Activated CD8-positive, alpha-beta T cell treated with anti-CD3 and anti-CD28 coated beads, Interleukin-2, amount 10 ng/mL, durations not matched to agents 7 days and 5 days (primary cell): ENCODE measurements around the gene ONECUT1. TPM values are rescaled to one million over a fixed set of nuclear protein-coding genes. Genes with fewer than 3 reads are reported as not detected.

Experiments
- ATAC-seq: fragments of 150-1000 bp; cut with Tn5 transposase; one replicate; pipeline ENCODE4 v1.10.0; 2021; ENCODE audit warnings: moderate library complexity
- CTCF ChIA-PET: fragments of 350-600 bp; sonication (Branson Sonifier 250); formaldehyde crosslinking; loops from one replicate; lab custom pipeline; 2021; ENCODE audit warnings: antibody characterized with exemption; lab: Charles Lee
- POLR2A ChIA-PET: fragments of 350-600 bp; sonication (Branson Sonifier 250); formaldehyde crosslinking; loops from one replicate; lab custom pipeline; 2021; ENCODE audit warnings: antibody characterized with exemption; lab: Charles Lee
- DNase-seq: peaks from one replicate; pipeline ENCODE4 v3.0.0-alpha.2; 2020
- H3K27ac Mint-ChIP-seq: one replicate; pipeline ENCODE4 v1.8.0; 2021; ENCODE audit warnings: mild to moderate bottlenecking, mixed read lengths
- H3K27me3 Mint-ChIP-seq: one replicate; pipeline ENCODE4 v1.8.0; 2021; ENCODE audit warnings: low read depth, mixed read lengths
- H3K36me3 Mint-ChIP-seq: one replicate; pipeline ENCODE4 v1.8.0; 2021; ENCODE audit warnings: low read depth, mixed read lengths
- H3K4me1 Mint-ChIP-seq: one replicate; pipeline ENCODE4 v1.8.0; 2021; ENCODE audit warnings: low read depth, mixed read lengths
- H3K4me3 Mint-ChIP-seq: one replicate; pipeline ENCODE4 v1.8.0; 2021; ENCODE audit warnings: mild to moderate bottlenecking, mixed read lengths
- H3K9me3 Mint-ChIP-seq: one replicate; pipeline ENCODE4 v1.8.0; 2022; ENCODE audit warnings: mixed read lengths; ENCODE audit not compliant: insufficient read depth
- total RNA-seq, 2 experiments: library from RNA; stranded (reverse); gene quantifications; one replicate each; pipeline ENCODE4 v1.2.3, GENCODE V29; 2021

The ONECUT1 gene
- total RNA-seq, 2 experiments from 2014 or later: not detected

GRCh38 chr15:52762621-52763020 lies 27.5 kb downstream of the ONECUT1 start:
- DNase-seq (no peak), ATAC-seq (no peak)
- H3K36me3 Mint-ChIP-seq: no peaks in the 10 kb centered on the region
- no peak overlapping the region for H3K4me3 Mint-ChIP-seq
- POLR2A ChIA-PET: no interaction called here
- peaks cover 25% of the 10 kb centered on the region for H3K27me3 Mint-ChIP-seq
- no peaks in the 10 kb centered on the region for H3K4me1 Mint-ChIP-seq
- H3K9me3 Mint-ChIP-seq: no peaks in the 10 kb centered on the region
- no peak overlapping the region for H3K27ac Mint-ChIP-seq
- CTCF ChIA-PET: no interaction called here

- Mint-ChIP-seq H3K4me1 (no peaks in the 10 kb centered on the region), H3K36me3 (no peaks in the 10 kb centered on the region), H3K27me3 (peaks cover 35% of the 10 kb centered on the region), H3K9me3 (no peaks in the 10 kb centered on the region), H3K4me3 (no peak overlapping the region), H3K27ac (no peak overlapping the region)
- CTCF ChIA-PET: no interaction called here
- ATAC-seq (no peak), DNase-seq (no peak)
- POLR2A ChIA-PET: no interaction called here
These were observed 29.6 kb downstream of the ONECUT1 start for GRCh38 chr15:52760562-52760961.

GRCh38 chr15:52759969-52760368 lies 30.2 kb downstream of the ONECUT1 start:
- ATAC-seq: no peak
- ChIA-PET CTCF (no interaction called here), POLR2A (no interaction called here)
- Mint-ChIP-seq H3K4me3 (no peak overlapping the region), H3K27ac (no peak overlapping the region), H3K27me3 (peaks cover 41% of the 10 kb centered on the region), H3K9me3 (no peaks in the 10 kb centered on the region), H3K36me3 (no peaks in the 10 kb centered on the region), H3K4me1 (no peaks in the 10 kb centered on the region)
- no peak for DNase-seq

- peaks cover 51% of the 10 kb centered on the region for H3K27me3 Mint-ChIP-seq
These were observed 32.6 kb downstream of the ONECUT1 start for GRCh38 chr15:52757496-52757895.

GRCh38 chr15:52751522-52751921 lies 38.6 kb downstream of the ONECUT1 start:
- POLR2A ChIA-PET: no interaction called here
- Mint-ChIP-seq H3K4me3 (no peak overlapping the region), H3K27me3 (peaks cover 48% of the 10 kb centered on the region), H3K27ac (no peak overlapping the region), H3K4me1 (no peaks in the 10 kb centered on the region), H3K9me3 (no peaks in the 10 kb centered on the region), H3K36me3 (no peaks in the 10 kb centered on the region)
- DNase-seq (no peak), ATAC-seq (no peak)
- CTCF ChIA-PET: interaction anchor here (0.6 kb wide), 1 partner anchor 16 kb away, joined by 4 read pairs; no protein-coding TSS in a partner anchor

More at GRCh38 chr15:52757496-52757895, 32.6 kb downstream of the ONECUT1 start:
- POLR2A ChIA-PET: no interaction called here
- DNase-seq (no peak), ATAC-seq (no peak)
- Mint-ChIP-seq H3K36me3 (no peaks in the 10 kb centered on the region), H3K27ac (no peak overlapping the region), H3K4me1 (no peaks in the 10 kb centered on the region), H3K9me3 (no peaks in the 10 kb centered on the region), H3K4me3 (no peak overlapping the region)
- CTCF ChIA-PET: interaction anchor here (1.0 kb wide), 1 partner anchor 426 kb away, joined by 3 read pairs; no protein-coding TSS in a partner anchor

GRCh38 chr15:52749258-52749657 lies 40.9 kb downstream of the ONECUT1 start:
- CTCF ChIA-PET: no interaction called here
- DNase-seq (no peak), ATAC-seq (no peak)
- no peaks in the 10 kb centered on the region for H3K36me3 Mint-ChIP-seq
- POLR2A ChIA-PET: interaction anchor here (0.6 kb wide), 1 partner anchor 569 kb away, joined by 3 read pairs; no protein-coding TSS in a partner anchor
- no peaks in the 10 kb centered on the region for H3K9me3 Mint-ChIP-seq
- H3K27ac Mint-ChIP-seq: no peak overlapping the region
- H3K4me3 Mint-ChIP-seq: no peak overlapping the region
- H3K4me1 Mint-ChIP-seq: no peaks in the 10 kb centered on the region
- peaks cover 40% of the 10 kb centered on the region for H3K27me3 Mint-ChIP-seq

DNA sequence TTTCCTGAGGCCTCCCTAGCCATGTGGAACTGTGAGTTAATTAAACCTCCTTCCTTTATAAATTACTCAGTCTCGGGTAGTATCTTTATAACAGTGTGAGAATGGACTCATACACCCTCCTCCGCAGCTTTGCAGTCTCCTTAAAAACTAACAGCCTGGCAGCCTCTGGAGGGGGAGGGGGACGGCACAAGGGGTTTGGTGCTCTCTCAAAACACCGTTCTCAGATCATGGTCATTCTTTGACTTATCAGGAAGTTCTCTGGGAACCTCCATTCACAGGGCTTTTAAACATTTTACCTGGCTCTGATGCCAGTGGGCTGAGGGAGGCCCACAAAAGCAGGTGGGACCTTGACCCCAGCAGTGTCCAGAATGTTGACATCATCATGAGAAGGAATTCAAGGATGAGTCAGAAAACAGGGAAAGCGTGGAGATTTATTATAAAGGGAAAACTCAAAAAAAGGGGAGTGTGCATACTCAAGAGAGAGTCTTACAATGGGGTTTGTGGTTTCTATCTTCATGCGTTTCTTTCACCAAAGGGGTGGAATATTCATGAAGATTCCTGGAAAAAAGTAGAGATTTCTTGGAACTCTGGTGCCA lies 43.9 kb downstream of the ONECUT1 start:
- no peaks in the 10 kb centered on the region for H3K36me3 Mint-ChIP-seq
- H3K9me3 Mint-ChIP-seq: no peaks in the 10 kb centered on the region
- POLR2A ChIA-PET: no interaction called here
- ATAC-seq (no peak), DNase-seq (no peak)
- H3K27me3 Mint-ChIP-seq: peaks cover 22% of the 10 kb centered on the region
- no peak overlapping the region for H3K27ac Mint-ChIP-seq
- H3K4me1 Mint-ChIP-seq: no peaks in the 10 kb centered on the region
- CTCF ChIA-PET: no interaction called here
- H3K4me3 Mint-ChIP-seq: no peak overlapping the region

DNA sequence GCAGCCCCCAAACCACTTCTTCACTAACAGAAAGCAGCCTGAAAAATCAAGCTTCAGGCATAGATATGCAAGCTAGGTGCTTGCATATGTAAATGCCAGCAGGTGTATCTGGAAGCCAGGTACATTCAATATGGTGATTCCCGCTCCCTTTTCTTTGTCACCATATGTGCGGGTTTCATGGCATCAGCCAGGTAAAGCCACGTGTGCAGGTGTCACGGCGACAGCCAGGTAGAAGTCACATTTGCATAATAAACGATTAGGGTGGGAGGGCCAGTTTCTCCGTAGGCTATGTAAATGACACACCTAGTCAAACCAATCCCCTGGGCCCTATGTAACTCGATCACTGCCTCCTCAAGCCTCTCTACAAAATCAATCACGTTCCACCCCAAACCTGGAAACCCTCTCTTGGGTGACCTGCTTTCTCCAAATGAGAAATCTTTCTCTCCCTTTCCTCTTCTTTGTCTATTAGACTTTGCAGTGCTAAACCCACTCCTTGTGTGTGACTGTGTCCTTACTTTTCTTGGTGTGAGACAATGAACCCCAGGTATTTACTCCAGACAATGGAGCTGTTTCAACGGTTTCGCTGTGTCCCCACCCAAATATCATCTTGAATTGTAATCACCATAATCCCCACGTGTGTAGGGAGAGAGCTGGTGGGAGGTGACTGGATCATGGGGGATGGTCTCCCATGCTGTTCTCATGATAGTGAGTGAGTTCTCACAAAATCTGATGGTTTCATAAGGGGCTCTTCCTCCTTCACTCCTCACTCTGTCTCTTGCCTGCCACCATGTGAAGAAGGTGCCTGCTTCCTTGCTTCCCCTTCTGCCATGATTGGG lies 44.6 kb downstream of the ONECUT1 start:
- H3K4me3 Mint-ChIP-seq: no peak overlapping the region
- ChIA-PET POLR2A (no interaction called here), CTCF (no interaction called here)
- H3K27ac Mint-ChIP-seq: no peak overlapping the region
- peaks cover 16% of the 10 kb centered on the region for H3K27me3 Mint-ChIP-seq
- no peaks in the 10 kb centered on the region for H3K36me3 Mint-ChIP-seq
- no peak for DNase-seq
- ATAC-seq: no peak
- no peaks in the 10 kb centered on the region for H3K4me1 Mint-ChIP-seq
- H3K9me3 Mint-ChIP-seq: no peaks in the 10 kb centered on the region

DNA sequence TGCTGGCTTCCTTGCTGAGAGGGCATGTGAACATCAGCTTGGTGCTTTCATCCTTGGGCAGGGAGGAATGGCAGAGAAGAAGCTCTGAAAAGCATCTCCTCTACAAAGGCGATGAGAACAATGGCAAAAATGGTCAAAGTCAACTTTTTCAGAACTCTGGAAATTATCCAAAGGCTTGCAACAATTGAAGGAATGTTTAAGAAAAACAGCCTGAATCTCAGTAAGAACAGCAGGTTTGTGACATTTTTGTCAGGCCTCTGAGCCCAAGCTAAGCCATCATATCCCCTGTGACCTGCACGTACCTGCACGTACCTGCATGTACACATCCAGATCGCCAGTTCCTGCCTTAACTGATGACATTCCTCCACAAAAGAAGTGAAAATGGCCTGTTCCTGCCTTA lies 51.8 kb downstream of the ONECUT1 start:
- ChIA-PET POLR2A (no interaction called here), CTCF (interaction anchor here (1.7 to 1.9 kb wide), 2 partner anchors 407 to 482 kb away, joined by 11 to 15 read pairs; no protein-coding TSS in a partner anchor)
- Mint-ChIP-seq H3K4me1 (peaks cover 18% of the 10 kb centered on the region), H3K9me3 (no peaks in the 10 kb centered on the region), H3K27me3 (peaks cover 14% of the 10 kb centered on the region), H3K36me3 (no peaks in the 10 kb centered on the region), H3K27ac (no peak overlapping the region), H3K4me3 (no peak overlapping the region)
- DNase-seq (no peak), ATAC-seq (no peak)

GRCh38 chr15:52737720-52738119 lies 52.4 kb downstream of the ONECUT1 start:
- ChIA-PET CTCF (interaction anchor here (0.8 to 1.9 kb wide), 3 partner anchors 406 to 482 kb away, joined by 3 to 15 read pairs (median 11); no protein-coding TSS in a partner anchor), POLR2A (interaction anchor here (0.6 kb wide), 1 partner anchor 10 kb away, joined by 3 read pairs; no protein-coding TSS in a partner anchor)
- peaks cover 23% of the 10 kb centered on the region for H3K4me1 Mint-ChIP-seq
- DNase-seq: no peak
- H3K4me3 Mint-ChIP-seq: no peak overlapping the region
- H3K36me3 Mint-ChIP-seq: no peaks in the 10 kb centered on the region
- no peaks in the 10 kb centered on the region for H3K9me3 Mint-ChIP-seq
- H3K27ac Mint-ChIP-seq: no peak overlapping the region
- ATAC-seq: no peak
- H3K27me3 Mint-ChIP-seq: peaks cover 14% of the 10 kb centered on the region

DNA sequence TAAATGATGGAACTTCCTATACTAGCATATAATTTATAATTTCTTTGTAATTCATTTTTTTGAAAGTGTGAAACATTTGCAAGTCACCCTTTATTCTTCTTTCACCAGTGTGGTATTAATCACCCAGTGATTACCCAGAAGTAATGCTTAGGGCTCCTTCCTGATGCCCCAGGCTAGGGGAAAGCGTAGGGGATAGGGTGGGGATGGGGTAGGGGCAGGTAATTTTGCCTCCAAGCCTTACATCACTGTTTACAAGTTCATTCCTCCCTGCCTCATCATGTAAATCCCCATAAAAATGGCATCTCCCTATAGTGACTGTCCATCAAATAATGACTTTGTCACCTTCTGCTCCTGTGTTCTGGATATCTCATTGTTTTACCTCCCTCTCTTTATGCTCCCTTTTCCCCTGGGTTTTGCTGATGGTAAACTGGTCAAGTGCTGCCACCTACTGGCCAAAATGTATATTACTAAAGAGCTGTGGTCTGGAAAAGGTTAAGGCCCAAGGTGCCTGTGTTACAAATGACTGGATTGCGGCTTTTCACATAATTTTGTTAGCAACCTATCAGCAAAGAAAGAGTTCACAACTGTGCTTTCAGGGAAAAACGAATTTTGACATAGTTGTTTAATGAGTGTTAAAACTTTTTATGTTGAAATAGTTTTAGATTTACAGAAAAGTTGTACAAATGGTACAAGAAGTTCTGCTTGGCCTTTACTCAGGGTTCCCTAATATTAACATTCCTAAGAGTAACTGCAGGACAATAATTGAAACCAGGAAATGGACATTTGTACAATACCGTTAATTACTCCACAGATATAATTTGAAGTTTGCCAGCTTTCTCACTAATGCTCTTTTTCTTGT lies 54.7 kb downstream of the ONECUT1 start:
- H3K36me3 Mint-ChIP-seq: no peaks in the 10 kb centered on the region
- DNase-seq (peak; percentile 86), ATAC-seq (peak; percentile 91)
- peaks cover 14% of the 10 kb centered on the region for H3K27me3 Mint-ChIP-seq
- ChIA-PET POLR2A (interaction anchor here (0.8 kb wide), 1 partner anchor 12 kb away, joined by 3 read pairs; no protein-coding TSS in a partner anchor), CTCF (interaction anchor here (0.6 to 4.1 kb wide), 32 partner anchors 12 to 557 kb away, joined by 3 to 106 read pairs (median 4); no protein-coding TSS in a partner anchor)
- H3K27ac Mint-ChIP-seq: no peak overlapping the region
- peaks cover 26% of the 10 kb centered on the region for H3K4me1 Mint-ChIP-seq
- no peak overlapping the region for H3K4me3 Mint-ChIP-seq
- no peaks in the 10 kb centered on the region for H3K9me3 Mint-ChIP-seq
